Natural killer cell (primary cell): Measurements from ENCODE around the gene ST6GALNAC4. TPM values are rescaled to one million over a fixed set of nuclear protein-coding genes. Genes with fewer than 3 reads are reported as not detected.
"Not testable (repeated sequence)": the region's sequence is repeated elsewhere in the genome, so short reads cannot be mapped to it uniquely, and the experiment has no call there.

ENCODE experiments used
- ATAC-seq, 3 donors: fragments of 150-1000 bp in 2 of 3; fragments of 200-7000 bp in 1 of 3; cut with Tn5 transposase; 1 replicate in 1 of 3; 2 replicates in 2 of 3; pipeline ENCODE4 v1.10.0; 2021; ENCODE audit warnings: mild to moderate bottlenecking in 2 of 3, moderate library complexity in 2 of 3
- DNase-seq, 2 donors: peaks; one replicate each; pipeline versions ENCODE4 v3.0.0 to v3.0.0-alpha.2; 2013 to 2021; ENCODE audit warnings: mixed read lengths in 1 of 2
- H3K27ac ChIP-seq: one replicate; pipeline ENCODE4 v1.5.1; 2013; ENCODE audit warnings: mild to moderate bottlenecking, low read length
- H3K27me3 ChIP-seq: one replicate; pipeline ENCODE4 v1.6.1; 2013; ENCODE audit warnings: low read length; ENCODE audit not compliant: control insufficient read depth, insufficient read depth
- H3K36me3 ChIP-seq: one replicate; pipeline ENCODE4 v1.6.1; 2013; ENCODE audit warnings: low read length; ENCODE audit not compliant: control insufficient read depth, insufficient read depth
- H3K4me1 ChIP-seq: one replicate; pipeline ENCODE4 v1.6.1; 2013; ENCODE audit warnings: low read length; ENCODE audit not compliant: control insufficient read depth, insufficient read depth
- H3K4me3 ChIP-seq: one replicate; pipeline ENCODE4 v1.5.1; 2013; ENCODE audit warnings: low read length
- H3K9me3 ChIP-seq: one replicate; pipeline ENCODE4 v1.6.1; 2013; ENCODE audit warnings: low read length; ENCODE audit not compliant: control insufficient read depth, insufficient read depth
- H3K27ac Mint-ChIP-seq, 2 donors: one replicate each; pipeline ENCODE4 v1.8.0; 2022; ENCODE audit warnings: mild to moderate bottlenecking in 2 of 2, mixed read lengths in 2 of 2, moderate library complexity in 1 of 2
- H3K27me3 Mint-ChIP-seq, 2 donors: one replicate each; pipeline ENCODE4 v1.8.0; 2022; ENCODE audit warnings: low read depth in 2 of 2, mixed read lengths in 2 of 2
- H3K36me3 Mint-ChIP-seq: one replicate; pipeline ENCODE4 v1.8.0; 2022; ENCODE audit warnings: mixed read lengths
- H3K4me1 Mint-ChIP-seq, 2 donors: one replicate each; pipeline ENCODE4 v1.8.0; 2022; ENCODE audit warnings: mixed read lengths in 2 of 2
- H3K4me3 Mint-ChIP-seq: one replicate; pipeline ENCODE4 v1.8.0; 2022; ENCODE audit warnings: mild to moderate bottlenecking, moderate library complexity, mixed read lengths
- H3K9me3 Mint-ChIP-seq, 2 donors: one replicate each; pipeline ENCODE4 v1.8.0; 2022; ENCODE audit warnings: mixed read lengths in 2 of 2
- WGBS: methylation state at CpG from one replicate; pipeline ENCODE4 v1.1.7; 2013; ENCODE audit warnings: missing lambda C conversion rate; ENCODE audit not compliant: insufficient coverage; 5-methylcytosine and 5-hydroxymethylcytosine counted together
- intact Hi-C: fragments of 100-400 bp; cut with micrococcal nuclease; formaldehyde crosslinking; loops from one replicate; pipeline ENCODE4 v1.14.2; 2022
- total RNA-seq, 4 donors: library from RNA; stranded (reverse); fragments of 120-200 nt in 1 of 4; gene quantifications; one replicate each; pipeline versions ENCODE4 v1.2.3 to v1.2.4, GENCODE V29; 2013 to 2022
- TF ChIP-seq, protein P1 (sequence below): fragments of 200-600 bp; IDR thresholded peaks from one replicate; pipeline ENCODE4 v1.8.0; 2022; ENCODE audit warnings: antibody characterized with exemption

ST6GALNAC4 gene
- total RNA-seq, 3 donors from 2014 or later (not counting 1 experiment from before 2014, with no cell fraction given): 18.8 to 33.0 (median 20.4) TPM

GRCh38 chr9:127870153-127870491, 46.7 kb downstream of the ST6GALNAC4 start:
- DNase-seq, H3K9me3 ChIP-seq, H3K27me3 ChIP-seq, H3K9me3 Mint-ChIP-seq, H3K4me3 Mint-ChIP-seq, H3K36me3 Mint-ChIP-seq, H3K4me1 Mint-ChIP-seq, ATAC-seq, H3K27ac ChIP-seq, H3K36me3 ChIP-seq, H3K4me3 ChIP-seq, H3K27me3 Mint-ChIP-seq: not testable (repeated sequence)
- 62% methylated on average over 9 of the region's 9 CpGs for WGBS
- peak overlapping the region in 1 of 2 donors; percentile 56 for H3K27ac Mint-ChIP-seq
- TF ChIP-seq, protein P1, sequence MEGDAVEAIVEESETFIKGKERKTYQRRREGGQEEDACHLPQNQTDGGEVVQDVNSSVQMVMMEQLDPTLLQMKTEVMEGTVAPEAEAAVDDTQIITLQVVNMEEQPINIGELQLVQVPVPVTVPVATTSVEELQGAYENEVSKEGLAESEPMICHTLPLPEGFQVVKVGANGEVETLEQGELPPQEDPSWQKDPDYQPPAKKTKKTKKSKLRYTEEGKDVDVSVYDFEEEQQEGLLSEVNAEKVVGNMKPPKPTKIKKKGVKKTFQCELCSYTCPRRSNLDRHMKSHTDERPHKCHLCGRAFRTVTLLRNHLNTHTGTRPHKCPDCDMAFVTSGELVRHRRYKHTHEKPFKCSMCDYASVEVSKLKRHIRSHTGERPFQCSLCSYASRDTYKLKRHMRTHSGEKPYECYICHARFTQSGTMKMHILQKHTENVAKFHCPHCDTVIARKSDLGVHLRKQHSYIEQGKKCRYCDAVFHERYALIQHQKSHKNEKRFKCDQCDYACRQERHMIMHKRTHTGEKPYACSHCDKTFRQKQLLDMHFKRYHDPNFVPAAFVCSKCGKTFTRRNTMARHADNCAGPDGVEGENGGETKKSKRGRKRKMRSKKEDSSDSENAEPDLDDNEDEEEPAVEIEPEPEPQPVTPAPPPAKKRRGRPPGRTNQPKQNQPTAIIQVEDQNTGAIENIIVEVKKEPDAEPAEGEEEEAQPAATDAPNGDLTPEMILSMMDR: peak; percentile 64
- intact Hi-C loops: loop anchor here (2.0 kb wide), 1 partner anchor 135 kb away; the partner anchor contains the start of gene TOR2A
- peaks cover 18% of the 10 kb centered on the region for H3K4me1 ChIP-seq

DNA sequence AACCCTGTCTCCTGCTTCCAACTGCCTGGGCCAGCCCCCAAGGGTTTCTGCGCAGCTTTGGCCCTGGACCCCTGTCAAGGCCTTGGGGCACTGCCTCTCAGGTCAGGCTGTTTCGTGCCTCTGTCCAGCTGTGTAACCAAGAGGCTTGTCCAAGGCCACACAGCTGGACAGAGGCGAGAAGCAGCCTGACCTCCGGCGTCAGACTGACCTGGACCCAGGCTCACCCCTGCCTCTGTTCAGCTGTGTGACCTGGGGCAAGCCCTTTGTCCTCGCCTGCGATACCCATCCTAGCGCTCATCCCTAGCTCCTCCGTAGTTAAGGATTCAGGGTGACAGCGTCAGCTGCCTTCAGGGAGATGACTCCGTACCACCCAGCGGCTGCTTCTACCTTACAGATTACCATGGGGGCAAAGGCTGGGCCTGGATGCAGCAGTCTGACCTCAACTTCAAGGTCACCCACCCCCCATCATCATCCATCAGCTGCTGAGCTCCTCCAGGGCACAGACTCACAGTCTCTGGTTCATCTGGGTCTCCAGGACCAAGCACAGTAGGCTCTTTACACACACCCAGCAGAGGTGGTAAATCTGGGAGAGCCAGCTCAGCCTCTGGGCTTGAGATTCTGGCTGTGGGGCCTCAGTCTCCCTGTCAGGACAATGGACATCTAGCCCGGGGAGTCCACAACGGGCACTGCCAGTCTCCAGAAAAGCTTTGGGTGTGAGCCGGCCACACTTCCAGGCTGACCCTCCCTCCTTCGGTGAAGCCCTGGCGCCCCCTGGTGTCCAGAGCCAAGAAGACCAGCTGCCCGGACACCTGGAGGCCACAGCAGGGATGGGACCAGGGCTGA, 47.3 kb downstream of the ST6GALNAC4 start:
- peaks cover 6 to 14% of the 10 kb centered on the region in 2 donors for H3K4me1 Mint-ChIP-seq
- H3K27ac Mint-ChIP-seq: peak overlapping the region; percentile 56
- Histone ChIP-seq H3K4me1 (peaks cover 24% of the 10 kb centered on the region), H3K27ac (no peak overlapping the region), H3K36me3 (no peaks in the 10 kb centered on the region), H3K4me3 (no peak overlapping the region), H3K9me3 (no peaks in the 10 kb centered on the region), H3K27me3 (no peaks in the 10 kb centered on the region)
- TF ChIP-seq, protein P1: peak; percentile 95
- 64% methylated on average over 18 of the region's 18 CpGs for WGBS
- H3K36me3 Mint-ChIP-seq: no peaks in the 10 kb centered on the region
- DNase-seq (peak; percentile 81 to 85), ATAC-seq (peak; percentile 85 to 90 (median 88))
- no peak overlapping the region for H3K4me3 Mint-ChIP-seq
- intact Hi-C loops: loop anchor here (2.0 to 10.0 kb wide), 4 partner anchors 67 to 365 kb away; partner anchors contain the start of genes CDK9, FPGS and TOR2A
- no peaks in the 10 kb centered on the region for H3K27me3 Mint-ChIP-seq
- H3K9me3 Mint-ChIP-seq: no peaks in the 10 kb centered on the region

- peak overlapping the region in 1 of 2 donors; percentile 37 for H3K27ac Mint-ChIP-seq
- Histone ChIP-seq H3K36me3 (no peaks in the 10 kb centered on the region), H3K4me3 (no peak overlapping the region), H3K27ac (no peak overlapping the region), H3K27me3 (no peaks in the 10 kb centered on the region), H3K4me1 (peaks cover 29% of the 10 kb centered on the region), H3K9me3 (no peaks in the 10 kb centered on the region)
- no peak overlapping the region for H3K4me3 Mint-ChIP-seq
- ATAC-seq: no peak
- no peaks in the 10 kb centered on the region for H3K36me3 Mint-ChIP-seq
- intact Hi-C loops: loop anchor here (5.0 to 10.0 kb wide), 3 partner anchors 66 to 364 kb away; partner anchors contain the start of genes CDK9 and FPGS
- H3K4me1 Mint-ChIP-seq: peaks cover 6 to 14% of the 10 kb centered on the region in 2 donors
- H3K27me3 Mint-ChIP-seq: no peaks in the 10 kb centered on the region
- H3K9me3 Mint-ChIP-seq: no peaks in the 10 kb centered on the region
- WGBS: 95% methylated on average over 18 of the region's 18 CpGs
- TF ChIP-seq, protein P1: no peak
- no peak for DNase-seq
Measured at GRCh38 chr9:127868278-127868902, 48.5 kb downstream of the ST6GALNAC4 start.
